Mesendoderm (in vitro differentiated cells): ENCODE measurements around the gene NUDT3.
"Not testable (repeated sequence)": the region's sequence is repeated elsewhere in the genome, so short reads cannot be mapped to it uniquely, and the experiment has no call there.

Experiments used
- DNase-seq: peaks from one replicate; pipeline ENCODE4 v3.0.0; 2013
- H2AK5ac ChIP-seq: 2 replicates; pipeline ENCODE4 v1.6.1; 2013; ENCODE audit warnings: low read length, inconsistent platforms
- H2BK120ac ChIP-seq: 2 replicates; pipeline ENCODE4 v1.6.1; 2013; ENCODE audit warnings: low read depth, mild to moderate bottlenecking, low read length, moderate library complexity, mixed read lengths
- H2BK15ac ChIP-seq: replicated peaks from 2 replicates; pipeline ENCODE4 v1.6.1; 2013; ENCODE audit warnings: low read depth, mild to moderate bottlenecking, moderate library complexity
- H2BK5ac ChIP-seq: 2 replicates; pipeline ENCODE4 v1.6.1; 2013; ENCODE audit warnings: low read length, inconsistent platforms
- H3K18ac ChIP-seq: 2 replicates; pipeline ENCODE4 v1.6.1; 2013; ENCODE audit warnings: mild to moderate bottlenecking, low read length, mixed read lengths
- H3K23ac ChIP-seq: one replicate; pipeline ENCODE4 v1.6.1; 2013; ENCODE audit warnings: low read length
- H3K27ac ChIP-seq: 2 replicates; pipeline ENCODE4 v1.5.1; 2013; ENCODE audit warnings: low read depth, mild to moderate bottlenecking, inconsistent platforms, low read length, moderate library complexity
- H3K27me3 ChIP-seq: 2 replicates; pipeline ENCODE4 v1.6.1; 2013; ENCODE audit warnings: low read length, control low read depth, mild to moderate bottlenecking, inconsistent platforms; ENCODE audit not compliant: insufficient read depth, poor library complexity
- H3K36me3 ChIP-seq: 2 replicates; pipeline ENCODE4 v1.6.1; 2013; ENCODE audit warnings: low read length, inconsistent platforms; ENCODE audit not compliant: control insufficient read depth, insufficient read depth
- H3K4ac ChIP-seq: one replicate; pipeline ENCODE4 v1.6.1; 2013; ENCODE audit warnings: low read depth, mild to moderate bottlenecking, low read length, moderate library complexity
- H3K4me1 ChIP-seq: 2 replicates; pipeline ENCODE4 v1.6.1; 2013; ENCODE audit warnings: low read depth, low read length, inconsistent platforms; ENCODE audit not compliant: control insufficient read depth
- H3K4me2 ChIP-seq: 2 replicates; pipeline ENCODE4 v1.6.1; 2013; ENCODE audit warnings: low read length
- H3K4me3 ChIP-seq: 2 replicates; pipeline ENCODE4 v1.5.1; 2013; ENCODE audit warnings: mild to moderate bottlenecking, low read length
- H3K56ac ChIP-seq: one replicate; pipeline ENCODE4 v1.6.1; 2013; ENCODE audit warnings: low read length
- H3K79me1 ChIP-seq: 2 replicates; pipeline ENCODE4 v1.6.1; 2013; ENCODE audit warnings: low read length, inconsistent platforms
- H3K79me2 ChIP-seq: 2 replicates; pipeline ENCODE4 v1.6.1; 2013; ENCODE audit warnings: mild to moderate bottlenecking, low read length; ENCODE audit not compliant: control insufficient read depth, insufficient read depth
- H3K9ac ChIP-seq: 2 replicates; pipeline ENCODE4 v1.6.1; 2013; ENCODE audit warnings: low read length, inconsistent platforms
- H4K5ac ChIP-seq: one replicate; pipeline ENCODE4 v1.6.1; 2013; ENCODE audit warnings: low read length
- H4K8ac ChIP-seq: one replicate; pipeline ENCODE4 v1.6.1; 2013; ENCODE audit warnings: low read depth, mild to moderate bottlenecking, control low read depth, low read length, moderate library complexity
- WGBS: extraction: QIAGEN DNeasy Blood & Tissue Kit; methylation state at CpG from one replicate; pipeline ENCODE4 v1.1.7; 2013; ENCODE audit warnings: low lambda C conversion rate, missing lambda C conversion rate; ENCODE audit not compliant: insufficient coverage; ENCODE audit errors: extremely low coverage; 5-methylcytosine and 5-hydroxymethylcytosine counted together

The NUDT3 gene

DNA sequence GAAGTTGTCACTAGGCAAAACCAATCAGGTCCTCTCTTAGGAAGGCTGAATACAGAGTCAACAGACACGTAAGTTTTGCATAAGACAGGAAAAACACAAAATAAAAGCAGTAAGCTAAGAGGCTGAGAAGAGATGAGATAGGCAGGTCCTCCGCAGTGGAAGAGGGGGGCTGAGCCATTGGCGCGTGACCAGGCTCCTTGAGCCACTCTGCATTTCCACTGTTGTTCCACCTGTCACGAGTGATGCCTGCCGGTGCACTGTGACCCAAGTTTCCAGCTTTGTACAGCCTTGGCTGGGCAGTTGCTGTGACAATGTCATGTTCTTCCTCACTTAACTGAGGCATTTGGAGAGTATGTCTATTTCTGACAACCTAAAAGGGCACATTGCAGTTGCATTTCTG lies 58.6 kb downstream of the NUDT3 start:
- Histone ChIP-seq H3K4me1 (peaks cover 2% of the 10 kb centered on the region), H3K27ac (no peak overlapping the region), H3K4me3 (no peak overlapping the region), H3K4ac (no peak overlapping the region), H2AK5ac (no peak overlapping the region), H3K79me1 (peaks cover 8% of the 10 kb centered on the region), H2BK15ac (no peak overlapping the region), H3K4me2 (no peak overlapping the region), H3K79me2 (no peaks in the 10 kb centered on the region), H3K36me3 (no peaks in the 10 kb centered on the region), H2BK120ac (no peak overlapping the region), H3K23ac (no peak overlapping the region), H4K8ac (no peak overlapping the region), H3K56ac (no peak overlapping the region), H3K27me3 (no peaks in the 10 kb centered on the region), H3K18ac (no peak overlapping the region), H3K9ac (no peak overlapping the region), H2BK5ac (no peak overlapping the region), H4K5ac (no peak overlapping the region)
- DNase-seq, result no peak
- WGBS, result no CpG with 5 or more reads among the region's 6 CpGs

DNA sequence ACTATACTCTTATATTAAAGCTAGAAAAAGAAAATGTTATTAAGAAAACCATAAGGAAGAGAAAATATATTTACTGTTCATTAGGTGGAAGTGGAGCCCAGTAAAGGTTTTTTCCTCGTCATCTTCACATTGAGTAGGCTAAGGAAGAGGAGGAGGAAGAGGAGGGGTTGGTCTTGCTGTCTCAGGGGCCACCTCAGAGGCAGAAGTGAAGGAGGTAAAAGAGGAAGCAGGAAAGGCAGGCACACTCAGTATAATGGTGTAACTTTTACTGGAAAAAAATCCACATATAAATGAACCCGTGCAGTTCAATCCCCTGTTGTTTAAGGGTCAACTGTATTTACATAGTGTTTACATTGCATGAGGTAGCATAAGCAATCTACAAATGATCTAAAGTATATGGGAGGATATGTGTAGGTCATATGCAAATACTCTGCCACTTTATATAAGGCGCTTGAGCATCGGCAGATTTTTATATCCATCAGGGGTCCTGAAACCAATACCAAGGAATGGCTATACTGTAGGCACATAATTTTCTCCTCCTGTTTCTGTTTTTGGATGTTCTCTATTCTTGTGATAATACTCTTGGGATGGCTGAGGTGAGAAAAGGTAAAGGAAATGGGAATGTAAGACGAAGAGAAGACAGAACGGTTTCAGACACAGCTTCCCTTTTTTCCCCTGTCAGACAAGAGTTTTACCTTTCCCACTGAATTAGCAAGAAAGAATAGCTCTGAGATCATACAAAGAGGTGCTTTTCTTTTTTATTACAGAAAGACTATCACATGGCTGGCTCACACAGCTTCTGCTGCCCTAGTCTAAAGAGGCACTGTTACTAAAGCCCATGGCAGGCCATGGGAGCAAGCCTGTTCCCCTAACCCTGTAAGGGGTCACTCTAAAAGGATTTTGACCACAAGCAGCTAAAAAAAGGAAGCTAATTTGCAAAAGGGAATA lies 59.9 kb downstream of the NUDT3 start:
- Histone ChIP-seq H3K27me3 (no peaks in the 10 kb centered on the region), H3K27ac (no peak overlapping the region), H2AK5ac (no peak overlapping the region), H3K18ac (no peak overlapping the region), H3K4me1 (no peaks in the 10 kb centered on the region), H4K8ac (no peak overlapping the region), H3K9ac (no peak overlapping the region), H3K4ac (no peak overlapping the region), H3K79me1 (peaks cover 3% of the 10 kb centered on the region), H2BK15ac (no peak overlapping the region), H3K4me2 (no peak overlapping the region), H3K23ac (no peak overlapping the region), H2BK120ac (no peak overlapping the region), H3K4me3 (no peak overlapping the region), H3K79me2 (no peaks in the 10 kb centered on the region), H3K56ac (no peak overlapping the region), H3K36me3 (no peaks in the 10 kb centered on the region), H4K5ac (no peak overlapping the region), H2BK5ac (no peak overlapping the region)
- WGBS, result no CpG with 5 or more reads among the region's 6 CpGs
- DNase-seq, result no peak

DNA sequence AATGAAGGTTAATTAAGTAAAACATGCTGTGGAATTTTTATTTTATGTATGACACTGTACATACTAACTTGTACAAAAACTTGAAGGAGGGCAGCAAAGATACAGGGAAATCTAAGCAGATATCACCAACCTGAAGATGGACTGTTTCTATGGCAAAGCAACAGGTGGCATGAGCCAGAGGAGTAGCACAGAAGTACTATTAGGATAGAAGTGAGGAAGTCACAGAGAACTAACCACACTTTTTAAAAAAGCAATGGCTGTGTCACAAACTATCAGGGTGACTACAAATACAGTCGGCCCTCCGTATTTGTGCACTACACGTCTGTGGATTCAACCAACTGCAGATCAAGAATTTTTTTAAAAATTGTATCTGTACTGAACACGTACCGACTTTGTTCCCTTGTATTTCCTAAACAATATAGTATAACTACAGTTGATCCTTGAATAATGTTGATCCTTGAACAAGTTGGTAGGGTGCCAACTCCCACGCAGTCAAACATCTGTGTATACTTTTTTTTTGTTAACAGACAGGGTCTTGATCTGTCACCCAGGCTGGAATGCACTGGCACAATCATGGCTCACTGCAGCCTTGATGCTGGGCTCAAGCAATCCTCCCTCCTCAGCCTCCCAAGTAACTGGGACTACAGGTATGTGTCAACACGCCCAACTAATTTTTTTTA lies 61.0 kb downstream of the NUDT3 start:
- no CpG with 5 or more reads among the region's 7 CpGs for WGBS
- no peaks in the 10 kb centered on the region for H3K4me1 ChIP-seq
- no peak overlapping the region for H3K4me3 ChIP-seq
- no peak overlapping the region for H3K4me2 ChIP-seq
- H2BK15ac ChIP-seq, result no peak overlapping the region
- DNase-seq, result no peak
- H3K36me3 ChIP-seq, result no peaks in the 10 kb centered on the region
- peaks cover 3% of the 10 kb centered on the region for H3K79me1 ChIP-seq
- no peak overlapping the region for H3K9ac ChIP-seq
- no peak overlapping the region for H2BK5ac ChIP-seq
- H3K79me2 ChIP-seq, result no peaks in the 10 kb centered on the region
- no peak overlapping the region for H3K23ac ChIP-seq
- H3K4ac ChIP-seq, result no peak overlapping the region
- no peak overlapping the region for H2AK5ac ChIP-seq
- no peak overlapping the region for H3K18ac ChIP-seq
- H4K5ac ChIP-seq, result no peak overlapping the region
- H4K8ac ChIP-seq, result no peak overlapping the region
- no peak overlapping the region for H3K27ac ChIP-seq
- no peaks in the 10 kb centered on the region for H3K27me3 ChIP-seq
- H3K56ac ChIP-seq, result no peak overlapping the region
- no peak overlapping the region for H2BK120ac ChIP-seq

DNA sequence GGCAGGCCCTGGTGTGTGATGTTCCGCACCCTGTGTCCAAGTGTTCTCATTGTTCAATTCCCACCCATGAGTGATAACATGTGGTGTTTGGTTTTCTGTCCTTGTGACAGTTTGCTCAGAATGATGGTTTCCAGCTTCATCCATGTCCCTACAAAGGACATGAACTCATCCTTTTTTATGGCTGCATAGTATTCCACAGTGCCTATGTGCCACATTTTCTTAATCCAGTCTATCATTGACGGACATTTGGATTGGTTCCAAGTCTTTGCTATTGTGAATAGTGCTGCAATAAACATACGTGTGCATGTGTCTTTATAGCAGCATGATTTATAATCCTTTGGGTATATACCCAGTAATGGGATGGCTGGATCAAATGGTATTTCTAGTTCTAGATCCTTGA lies 62.7 kb downstream of the NUDT3 start:
- H3K36me3 ChIP-seq, H3K4me2 ChIP-seq, H3K27me3 ChIP-seq, H4K5ac ChIP-seq, H3K4ac ChIP-seq, H2BK120ac ChIP-seq, H2AK5ac ChIP-seq, H3K23ac ChIP-seq, H3K27ac ChIP-seq, H3K79me1 ChIP-seq, H2BK15ac ChIP-seq, DNase-seq, H2BK5ac ChIP-seq, H3K56ac ChIP-seq, H3K9ac ChIP-seq, H3K79me2 ChIP-seq, H4K8ac ChIP-seq, H3K18ac ChIP-seq, H3K4me3 ChIP-seq, H3K4me1 ChIP-seq: not testable (repeated sequence)
- WGBS, result no CpG with 5 or more reads among the region's 3 CpGs

DNA sequence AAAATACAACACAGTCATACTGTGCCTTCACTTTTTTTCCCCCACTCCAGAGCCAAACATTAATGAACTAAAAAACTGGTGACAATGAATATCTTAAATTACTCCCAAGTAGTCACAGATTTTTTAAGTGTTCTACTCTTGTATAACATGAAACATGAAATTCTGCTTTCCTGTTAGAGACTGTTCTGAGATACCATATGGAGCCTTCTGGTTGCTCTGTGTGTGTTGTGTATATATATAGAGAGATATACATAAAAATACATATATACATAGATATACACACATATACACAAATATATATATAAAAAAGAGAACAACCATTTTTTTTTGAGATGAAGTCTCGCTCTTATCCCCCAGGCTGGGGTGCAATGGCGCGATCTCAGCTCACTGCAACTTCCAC lies 63.5 kb downstream of the NUDT3 start:
- Histone ChIP-seq H3K18ac (no peak overlapping the region), H3K27ac (no peak overlapping the region), H3K4me2 (no peak overlapping the region), H3K4me3 (no peak overlapping the region), H3K27me3 (no peaks in the 10 kb centered on the region), H2BK15ac (no peak overlapping the region), H3K9ac (no peak overlapping the region), H4K8ac (no peak overlapping the region), H2BK120ac (no peak overlapping the region), H3K4me1 (peaks cover 2% of the 10 kb centered on the region), H3K79me2 (no peaks in the 10 kb centered on the region), H3K36me3 (no peaks in the 10 kb centered on the region), H4K5ac (no peak overlapping the region), H3K4ac (no peak overlapping the region), H3K79me1 (peaks cover 1% of the 10 kb centered on the region), H3K23ac (no peak overlapping the region), H2AK5ac (no peak overlapping the region), H2BK5ac (no peak overlapping the region), H3K56ac (no peak overlapping the region)
- no peak for DNase-seq
- no CpG with 5 or more reads among the region's 3 CpGs for WGBS
